HG02973 (cell line): ENCODE data around the gene VSNL1.

Source experiments
- ATAC-seq: cut with Tn5 transposase; IDR thresholded peaks from one replicate; pipeline ENCODE4 v1.9.1; 2021; ENCODE audit warnings: moderate library complexity; ENCODE audit not compliant: unreplicated experiment

The VSNL1 gene

GRCh38 chr2:17682098-17682857, 141.8 kb downstream of the VSNL1 start:
- ATAC-seq, result no peak

GRCh38 chr2:17683981-17684380, 143.5 kb downstream of the VSNL1 start:
- ATAC-seq, result no peak

GRCh38 chr2:17688600-17688999, 148.1 kb downstream of the VSNL1 start:
- ATAC-seq, result no peak

- ATAC-seq, result no peak
These were observed 148.5 kb downstream of the VSNL1 start for GRCh38 chr2:17689010-17689409.

GRCh38 chr2:17690776-17691175, 150.3 kb downstream of the VSNL1 start:
- no peak for ATAC-seq
